Endodermal cell (in vitro differentiated cells): ENCODE results near the gene SERP2. TPM values are rescaled to one million over a fixed set of nuclear protein-coding genes. Genes with fewer than 3 reads are reported as not detected.

Experiments
- DNase-seq: peaks from one replicate; pipeline ENCODE4 v3.0.0-alpha.2; 2017
- H3K27ac ChIP-seq: 2 replicates; pipeline ENCODE4 v1.5.1; 2013; ENCODE audit warnings: mild to moderate bottlenecking, low read depth, low read length, moderate library complexity
- H3K27me3 ChIP-seq: 2 replicates; pipeline ENCODE4 v1.6.1; 2013; ENCODE audit warnings: mild to moderate bottlenecking, low read length, moderate library complexity; ENCODE audit not compliant: insufficient read depth, control insufficient read depth, poor library complexity, severe bottlenecking
- H3K36me3 ChIP-seq: 2 replicates; pipeline ENCODE4 v1.7.0; 2013; ENCODE audit warnings: mild to moderate bottlenecking, low read length, moderate library complexity; ENCODE audit not compliant: control insufficient read depth, insufficient read depth
- H3K4me1 ChIP-seq: one replicate; pipeline ENCODE4 v1.7.0; 2013; ENCODE audit warnings: low read length; ENCODE audit not compliant: control insufficient read depth, insufficient read depth
- H3K4me3 ChIP-seq: 2 replicates; pipeline ENCODE4 v1.5.1; 2013; ENCODE audit warnings: mild to moderate bottlenecking, low read length, moderate library complexity
- H3K9ac ChIP-seq: 2 replicates; pipeline ENCODE4 v1.6.1; 2013; ENCODE audit warnings: mild to moderate bottlenecking, low read length, moderate library complexity; ENCODE audit not compliant: poor library complexity, severe bottlenecking; ENCODE audit errors: extremely low read depth
- H3K9me3 ChIP-seq: 2 replicates; pipeline ENCODE4 v1.6.1; 2013; ENCODE audit warnings: mild to moderate bottlenecking, low read length, moderate library complexity; ENCODE audit not compliant: control insufficient read depth
- H3K27ac Mint-ChIP-seq: 2 replicates; pipeline ENCODE4 v1.8.0; 2020; ENCODE audit warnings: mixed read lengths
- H3K27me3 Mint-ChIP-seq: 2 replicates; pipeline ENCODE4 v1.8.0; 2021; ENCODE audit warnings: mild to moderate bottlenecking, mixed read lengths; ENCODE audit not compliant: insufficient read depth
- H3K36me3 Mint-ChIP-seq: 2 replicates; pipeline ENCODE4 v1.8.0; 2020; ENCODE audit warnings: low read depth, mixed read lengths
- H3K4me1 Mint-ChIP-seq: 2 replicates; pipeline ENCODE4 v1.8.0; 2020; ENCODE audit warnings: mixed read lengths
- H3K4me3 Mint-ChIP-seq: 2 replicates; pipeline ENCODE4 v1.8.0; 2020; ENCODE audit warnings: mild to moderate bottlenecking, moderate library complexity, mixed read lengths
- H3K9me3 Mint-ChIP-seq: 2 replicates; pipeline ENCODE4 v1.8.0; 2020; ENCODE audit warnings: mild to moderate bottlenecking, mixed read lengths
- WGBS, 2 experiments: methylation state at CpG; one replicate each; pipeline versions ENCODE4 v1.1.5 to v1.1.7; 2013; ENCODE audit warnings: missing lambda C conversion rate in 2 of 2, mixed read lengths in 1 of 2; ENCODE audit not compliant: insufficient coverage in 1 of 2, insufficient read length in 1 of 2; 5-methylcytosine and 5-hydroxymethylcytosine counted together
- total RNA-seq, 2 donors: library from RNA; stranded (reverse); fragmentation: NEBNext Ultra II Directional in 1 of 2; extraction: Animal tissue kit (Norgen Biotek cat#: 25700) in 1 of 2; gene quantifications; 2 replicates in 1 of 2; 3 replicates in 1 of 2; pipeline ENCODE4 v1.2.1, GENCODE V29; 2021
- TF ChIP-seq, protein P1 (sequence below): fragments of 200-600 bp; sonication (generic); conservative IDR thresholded peaks from 2 replicates; pipeline ENCODE4 v1.5.0; 2021; ENCODE audit warnings: antibody characterized with exemption, mild to moderate bottlenecking

Gene SERP2
- total RNA-seq, 2 donors from 2014 or later, result 2.9 to 3.5 TPM

GRCh38 chr13:44429311-44429710, 55.7 kb downstream of the SERP2 start:
- peaks cover 22% of the 10 kb centered on the region for H3K36me3 Mint-ChIP-seq
- H3K36me3 ChIP-seq, result peaks cover 20% of the 10 kb centered on the region
- no peak overlapping the region for H3K9ac ChIP-seq
- no peak overlapping the region for H3K27ac ChIP-seq
- 100% methylated on average over 1 of the region's 2 CpGs; no CpG with 5 or more reads in 1 of the 2 experiments for WGBS, 2 experiments
- H3K4me1 ChIP-seq, result peaks cover 4% of the 10 kb centered on the region
- H3K4me3 ChIP-seq, result no peak overlapping the region
- TF ChIP-seq, protein P1, sequence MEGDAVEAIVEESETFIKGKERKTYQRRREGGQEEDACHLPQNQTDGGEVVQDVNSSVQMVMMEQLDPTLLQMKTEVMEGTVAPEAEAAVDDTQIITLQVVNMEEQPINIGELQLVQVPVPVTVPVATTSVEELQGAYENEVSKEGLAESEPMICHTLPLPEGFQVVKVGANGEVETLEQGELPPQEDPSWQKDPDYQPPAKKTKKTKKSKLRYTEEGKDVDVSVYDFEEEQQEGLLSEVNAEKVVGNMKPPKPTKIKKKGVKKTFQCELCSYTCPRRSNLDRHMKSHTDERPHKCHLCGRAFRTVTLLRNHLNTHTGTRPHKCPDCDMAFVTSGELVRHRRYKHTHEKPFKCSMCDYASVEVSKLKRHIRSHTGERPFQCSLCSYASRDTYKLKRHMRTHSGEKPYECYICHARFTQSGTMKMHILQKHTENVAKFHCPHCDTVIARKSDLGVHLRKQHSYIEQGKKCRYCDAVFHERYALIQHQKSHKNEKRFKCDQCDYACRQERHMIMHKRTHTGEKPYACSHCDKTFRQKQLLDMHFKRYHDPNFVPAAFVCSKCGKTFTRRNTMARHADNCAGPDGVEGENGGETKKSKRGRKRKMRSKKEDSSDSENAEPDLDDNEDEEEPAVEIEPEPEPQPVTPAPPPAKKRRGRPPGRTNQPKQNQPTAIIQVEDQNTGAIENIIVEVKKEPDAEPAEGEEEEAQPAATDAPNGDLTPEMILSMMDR, result no peak
- no peaks in the 10 kb centered on the region for H3K27me3 ChIP-seq
- H3K27me3 Mint-ChIP-seq, result no peaks in the 10 kb centered on the region
- H3K27ac Mint-ChIP-seq, result no peak overlapping the region
- H3K9me3 ChIP-seq, result no peaks in the 10 kb centered on the region
- DNase-seq, result no peak
- peaks cover 34% of the 10 kb centered on the region for H3K4me1 Mint-ChIP-seq
- peaks cover 6% of the 10 kb centered on the region for H3K9me3 Mint-ChIP-seq
- H3K4me3 Mint-ChIP-seq, result no peak overlapping the region

GRCh38 chr13:44431150-44431549, 57.5 kb downstream of the SERP2 start:
- no peak overlapping the region for H3K27ac ChIP-seq
- no peaks in the 10 kb centered on the region for H3K27me3 Mint-ChIP-seq
- H3K27me3 ChIP-seq, result no peaks in the 10 kb centered on the region
- peaks cover 29% of the 10 kb centered on the region for H3K36me3 Mint-ChIP-seq
- DNase-seq, result peak; percentile 70
- TF ChIP-seq, protein P1, result no peak
- peaks cover 25% of the 10 kb centered on the region for H3K36me3 ChIP-seq
- H3K9me3 Mint-ChIP-seq, result peaks cover 6% of the 10 kb centered on the region
- H3K4me1 Mint-ChIP-seq, result peaks cover 36% of the 10 kb centered on the region
- H3K4me3 ChIP-seq, result no peak overlapping the region
- peak overlapping the region; percentile 77 for H3K27ac Mint-ChIP-seq
- 83 to 86% methylated on average over 1 to 4 of the region's 4 CpGs for WGBS, 2 experiments
- H3K9ac ChIP-seq, result no peak overlapping the region
- peaks cover 7% of the 10 kb centered on the region for H3K4me1 ChIP-seq
- no peak overlapping the region for H3K4me3 Mint-ChIP-seq
- H3K9me3 ChIP-seq, result no peaks in the 10 kb centered on the region

DNA sequence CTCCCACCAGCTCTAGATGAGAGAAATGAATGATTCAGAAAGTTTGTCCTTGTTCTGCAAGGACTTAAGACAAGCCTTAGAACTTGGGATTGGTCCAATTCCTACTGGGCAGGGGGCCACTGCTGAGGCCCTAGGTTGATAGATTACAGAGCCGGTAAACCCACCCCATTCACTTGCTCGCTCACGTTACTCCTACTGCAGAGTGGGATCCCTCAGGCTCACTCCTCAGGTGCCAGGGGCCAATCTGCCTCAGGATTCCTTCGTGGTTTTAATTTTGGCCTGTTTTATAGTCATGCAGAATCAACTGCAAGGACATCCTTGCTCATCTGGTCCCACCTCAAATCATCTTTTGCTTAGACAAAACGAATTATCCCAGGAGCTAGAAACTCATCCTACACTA, 59.0 kb downstream of the SERP2 start:
- Mint-ChIP-seq H3K4me3 (no peak overlapping the region), H3K27ac (no peak overlapping the region), H3K27me3 (no peaks in the 10 kb centered on the region)

More for the DNA sequence above, 59.0 kb downstream of the SERP2 start:
- peaks cover 24% of the 10 kb centered on the region for H3K36me3 Mint-ChIP-seq
- WGBS, 2 experiments, result 89 to 99% methylated on average over 5 of the region's 5 CpGs
- DNase-seq, result peak; percentile 53
- peaks cover under 1% of the 10 kb centered on the region for H3K9me3 Mint-ChIP-seq
- no peak overlapping the region for H3K27ac ChIP-seq
- H3K27me3 ChIP-seq, result no peaks in the 10 kb centered on the region
- H3K4me1 ChIP-seq, result peaks cover 7% of the 10 kb centered on the region
- TF ChIP-seq, protein P1, result no peak
- peaks cover 25% of the 10 kb centered on the region for H3K36me3 ChIP-seq
- H3K4me3 ChIP-seq, result no peak overlapping the region
- H3K9me3 ChIP-seq, result no peaks in the 10 kb centered on the region
- no peak overlapping the region for H3K9ac ChIP-seq
- peaks cover 39% of the 10 kb centered on the region for H3K4me1 Mint-ChIP-seq
